Stimulated activated CD4-positive, alpha-beta T cell treated with anti-CD3 and anti-CD28 coated beads, Interleukin-1b, Interleukin-23, amount 100 ng/mL, for 1 hour (primary cell): ENCODE measurements around the gene TPX2.
"Not testable (repeated sequence)": the region's sequence is repeated elsewhere in the genome, so short reads cannot be mapped to it uniquely, and the experiment has no call there.

Experiments used
- DNase-seq, 2 donors: peaks; one replicate each; pipeline ENCODE4 v3.0.0-alpha.2; 2020; ENCODE audit warnings: low read depth in 2 of 2

The TPX2 gene

GRCh38 chr20:31811796-31812728, 73.0 kb downstream of the TPX2 start:
- DNase-seq = no peak

- DNase-seq = no peak
Observed at GRCh38 chr20:31813611-31814010, 74.5 kb downstream of the TPX2 start.

- DNase-seq = not testable (repeated sequence)
Observed at GRCh38 chr20:31814142-31814541, 75.1 kb downstream of the TPX2 start.

GRCh38 chr20:31815408-31816188, 76.5 kb downstream of the TPX2 start:
- no peak for DNase-seq

GRCh38 chr20:31816221-31816620, 77.1 kb downstream of the TPX2 start:
- no peak for DNase-seq

GRCh38 chr20:31817461-31817860, 78.4 kb downstream of the TPX2 start:
- DNase-seq = no peak

GRCh38 chr20:31818376-31818908, 79.4 kb downstream of the TPX2 start:
- no peak for DNase-seq

- no peak for DNase-seq
Observed at GRCh38 chr20:31819083-31819784, 80.1 kb downstream of the TPX2 start, which contains the start of gene MYLK2. Gene MYLK2 (plus strand): TSS chr20:31819356. CDS start chr20:31819581, 225 bp downstream.

GRCh38 chr20:31820228-31820627, 81.1 kb downstream of the TPX2 start:
- DNase-seq = no peak

GRCh38 chr20:31821427-31821826, 82.3 kb downstream of the TPX2 start:
- DNase-seq = no peak

- DNase-seq = peak; percentile 38 to 72
Observed at GRCh38 chr20:31822421-31823330, 83.6 kb downstream of the TPX2 start.

- DNase-seq = no peak
Observed at GRCh38 chr20:31823360-31824124, 84.5 kb downstream of the TPX2 start.

GRCh38 chr20:31824125-31824485, 85.0 kb downstream of the TPX2 start:
- DNase-seq = no peak

GRCh38 chr20:31824554-31825313, 85.6 kb downstream of the TPX2 start:
- no peak for DNase-seq

- no peak for DNase-seq
Observed at GRCh38 chr20:31826074-31826473, 87.0 kb downstream of the TPX2 start.

GRCh38 chr20:31827059-31827458, 88.0 kb downstream of the TPX2 start:
- DNase-seq = no peak

GRCh38 chr20:31828016-31828415, 88.9 kb downstream of the TPX2 start:
- not testable (repeated sequence) for DNase-seq

- DNase-seq = no peak
Observed at GRCh38 chr20:31829731-31830130, 90.6 kb downstream of the TPX2 start.

GRCh38 chr20:31830406-31830981, 91.4 kb downstream of the TPX2 start:
- DNase-seq = no peak
